GM13977 (cell line): ENCODE data around the gene BICRA.

Experiments
- DNase-seq: peaks from one replicate; pipeline ENCODE4 v3.0.0; 2012; ENCODE audit warnings: low spot score
- CTCF ChIP-seq: IDR thresholded peaks from 2 replicates; pipeline ENCODE4 v1.5.1; 2012; ENCODE audit warnings: mild to moderate bottlenecking, control low read depth; ENCODE audit not compliant: insufficient read depth; ENCODE audit errors: extremely low read depth, missing control alignments
- in situ Hi-C: fragments of 300-500 bp; cut with MboI; formaldehyde crosslinking; loops from one replicate; pipeline ENCODE4 v1.12.0; 2022; ENCODE audit warnings: low sequenced_read_pairs, low pct_unique_long_range_greater_than_20kb, mixed read lengths, inconsistent platforms; ENCODE audit not compliant: unreplicated experiment

Gene BICRA

GRCh38 chr19:47694466-47695273 lies 85.7 kb downstream of the BICRA start:
- no peak for DNase-seq
- in situ Hi-C loops = loop anchor here (5.0 to 25.0 kb wide), 2 partner anchors 257 to 407 kb away; no protein-coding TSS in a partner anchor

GRCh38 chr19:47695533-47696262 lies 86.8 kb downstream of the BICRA start:
- in situ Hi-C loops = loop anchor here (5.0 to 25.0 kb wide), 2 partner anchors 258 to 408 kb away; no protein-coding TSS in a partner anchor
- DNase-seq = no peak
- no peak for TF ChIP-seq CTCF

More at GRCh38 chr19:47694466-47695273, 85.7 kb downstream of the BICRA start:
- no peak for TF ChIP-seq CTCF

- no peak for DNase-seq
- TF ChIP-seq CTCF = no peak
- in situ Hi-C loops = loop anchor here (5.0 to 25.0 kb wide), 2 partner anchors 259 to 409 kb away; no protein-coding TSS in a partner anchor
Measured at GRCh38 chr19:47696635-47697034, 87.7 kb downstream of the BICRA start.

- peak; percentile 99 for TF ChIP-seq CTCF
- DNase-seq = peak; percentile 85
- in situ Hi-C loops = loop anchor here (5.0 to 25.0 kb wide), 2 partner anchors 261 to 411 kb away; no protein-coding TSS in a partner anchor
Measured at GRCh38 chr19:47697863-47698609, 89.1 kb downstream of the BICRA start.

- in situ Hi-C loops = loop anchor here (5.0 to 25.0 kb wide), 2 partner anchors 261 to 411 kb away; no protein-coding TSS in a partner anchor
- DNase-seq = no peak
- no peak for TF ChIP-seq CTCF
Measured at GRCh38 chr19:47698631-47699359, 89.9 kb downstream of the BICRA start.
